ENCODE results near the gene ZNF740.
"Not testable (repeated sequence)": the region's sequence is repeated elsewhere in the genome, so short reads cannot be mapped to it uniquely, and the experiment has no call there.

The ZNF740 gene

GRCh38 chr12:53201177-53201541 lies 20.6 kb downstream of the ZNF740 start:
- Histone ChIP-seq H3K27me3 (ENCODE audit: insufficient read depth, low read length, poor library complexity) (no peaks in the 10 kb centered on the region), H2BK5ac (ENCODE audit: low read length) (no peak overlapping the region), H2BK120ac (ENCODE audit: low read depth, low read length) (no peak overlapping the region), H3K56ac (ENCODE audit: low read length) (no peak overlapping the region), H3K4ac (ENCODE audit: low read depth, low read length) (no peak overlapping the region), H4K5ac (ENCODE audit: low read length) (no peak overlapping the region), H3K79me2 (ENCODE audit: control insufficient read depth, insufficient read depth, low read length) (no peaks in the 10 kb centered on the region), H3K4me2 (ENCODE audit: low read length) (no peak overlapping the region), H3K27ac (ENCODE audit: low read depth, low read length) (no peak overlapping the region), H3K4me3 (ENCODE audit: low read length) (no peak overlapping the region), H2AK5ac (ENCODE audit: low read length) (no peak overlapping the region), H3K4me1 (ENCODE audit: control insufficient read depth, low read depth, low read length) (no peaks in the 10 kb centered on the region), H2BK15ac (replicated peaks; ENCODE audit: low read depth) (no peak overlapping the region), H3K18ac (ENCODE audit: low read length) (no peak overlapping the region), H4K8ac (ENCODE audit: low read depth, low read length) (no peak overlapping the region), H3K36me3 (ENCODE audit: control insufficient read depth, insufficient read depth, low read length) (no peaks in the 10 kb centered on the region), H3K79me1 (ENCODE audit: low read length) (no peaks in the 10 kb centered on the region), H3K23ac (ENCODE audit: low read length) (no peak overlapping the region), H3K9ac (ENCODE audit: low read length) (no peak overlapping the region)
- no peak for DNase-seq
- WGBS (ENCODE audit: extremely low coverage, insufficient coverage, low lambda C conversion rate) = no CpG with 5 or more reads among the region's 1 CpG

GRCh38 chr12:53201639-53202038 lies 21.1 kb downstream of the ZNF740 start:
- H3K18ac ChIP-seq (ENCODE audit: low read length) = no peak overlapping the region
- no peak overlapping the region for H3K56ac ChIP-seq (ENCODE audit: low read length)
- no peak overlapping the region for H4K8ac ChIP-seq (ENCODE audit: low read depth, low read length)
- H3K4me3 ChIP-seq (ENCODE audit: low read length) = no peak overlapping the region
- H3K36me3 ChIP-seq (ENCODE audit: control insufficient read depth, insufficient read depth, low read length) = no peaks in the 10 kb centered on the region
- H4K5ac ChIP-seq (ENCODE audit: low read length) = no peak overlapping the region
- H2BK120ac ChIP-seq (ENCODE audit: low read depth, low read length) = no peak overlapping the region
- no peak for DNase-seq
- no peak overlapping the region for H3K27ac ChIP-seq (ENCODE audit: low read depth, low read length)
- H3K79me2 ChIP-seq (ENCODE audit: control insufficient read depth, insufficient read depth, low read length) = no peaks in the 10 kb centered on the region
- no peak overlapping the region for H2AK5ac ChIP-seq (ENCODE audit: low read length)
- no peaks in the 10 kb centered on the region for H3K27me3 ChIP-seq (ENCODE audit: insufficient read depth, low read length, poor library complexity)
- no peak overlapping the region for H3K4me2 ChIP-seq (ENCODE audit: low read length)
- H3K4ac ChIP-seq (ENCODE audit: low read depth, low read length) = no peak overlapping the region
- no peaks in the 10 kb centered on the region for H3K79me1 ChIP-seq (ENCODE audit: low read length)
- no peak overlapping the region for H3K9ac ChIP-seq (ENCODE audit: low read length)
- no peaks in the 10 kb centered on the region for H3K4me1 ChIP-seq (ENCODE audit: control insufficient read depth, low read depth, low read length)
- H2BK5ac ChIP-seq (ENCODE audit: low read length) = no peak overlapping the region
- no CpG with 5 or more reads among the region's 4 CpGs for WGBS (ENCODE audit: extremely low coverage, insufficient coverage, low lambda C conversion rate)
- H2BK15ac ChIP-seq (replicated peaks; ENCODE audit: low read depth) = no peak overlapping the region
- H3K23ac ChIP-seq (ENCODE audit: low read length) = no peak overlapping the region

GRCh38 chr12:53202316-53202715 lies 21.8 kb downstream of the ZNF740 start:
- H3K4ac ChIP-seq (ENCODE audit: low read depth, low read length); H4K5ac ChIP-seq (ENCODE audit: low read length); H3K4me1 ChIP-seq (ENCODE audit: control insufficient read depth, low read depth, low read length); H2AK5ac ChIP-seq (ENCODE audit: low read length); H3K79me1 ChIP-seq (ENCODE audit: low read length); H3K9ac ChIP-seq (ENCODE audit: low read length); DNase-seq; H2BK120ac ChIP-seq (ENCODE audit: low read depth, low read length); H2BK15ac ChIP-seq (replicated peaks; ENCODE audit: low read depth); H3K36me3 ChIP-seq (ENCODE audit: control insufficient read depth, insufficient read depth, low read length); H3K23ac ChIP-seq (ENCODE audit: low read length); H3K18ac ChIP-seq (ENCODE audit: low read length); H3K79me2 ChIP-seq (ENCODE audit: control insufficient read depth, insufficient read depth, low read length); H3K4me2 ChIP-seq (ENCODE audit: low read length); H3K27ac ChIP-seq (ENCODE audit: low read depth, low read length); H3K4me3 ChIP-seq (ENCODE audit: low read length); H3K27me3 ChIP-seq (ENCODE audit: insufficient read depth, low read length, poor library complexity); H2BK5ac ChIP-seq (ENCODE audit: low read length); H4K8ac ChIP-seq (ENCODE audit: low read depth, low read length); H3K56ac ChIP-seq (ENCODE audit: low read length): not testable (repeated sequence)
- WGBS (ENCODE audit: extremely low coverage, insufficient coverage, low lambda C conversion rate) = no CpG with 5 or more reads among the region's 7 CpGs

- H2BK120ac ChIP-seq (ENCODE audit: low read depth, low read length) = no peak overlapping the region
- H3K79me1 ChIP-seq (ENCODE audit: low read length) = no peaks in the 10 kb centered on the region
- H2AK5ac ChIP-seq (ENCODE audit: low read length) = no peak overlapping the region
- no peak overlapping the region for H4K5ac ChIP-seq (ENCODE audit: low read length)
- H3K23ac ChIP-seq (ENCODE audit: low read length) = no peak overlapping the region
- no peak overlapping the region for H3K4ac ChIP-seq (ENCODE audit: low read depth, low read length)
- H3K56ac ChIP-seq (ENCODE audit: low read length) = no peak overlapping the region
- H3K9ac ChIP-seq (ENCODE audit: low read length) = no peak overlapping the region
- H2BK15ac ChIP-seq (replicated peaks; ENCODE audit: low read depth) = no peak overlapping the region
- H3K27me3 ChIP-seq (ENCODE audit: insufficient read depth, low read length, poor library complexity) = no peaks in the 10 kb centered on the region
- no peaks in the 10 kb centered on the region for H3K79me2 ChIP-seq (ENCODE audit: control insufficient read depth, insufficient read depth, low read length)
- H3K4me3 ChIP-seq (ENCODE audit: low read length) = no peak overlapping the region
- H3K4me2 ChIP-seq (ENCODE audit: low read length) = no peak overlapping the region
- no CpG with 5 or more reads among the region's 1 CpG for WGBS (ENCODE audit: extremely low coverage, insufficient coverage, low lambda C conversion rate)
- no peak overlapping the region for H2BK5ac ChIP-seq (ENCODE audit: low read length)
- H3K27ac ChIP-seq (ENCODE audit: low read depth, low read length) = no peak overlapping the region
- no peak overlapping the region for H4K8ac ChIP-seq (ENCODE audit: low read depth, low read length)
- H3K18ac ChIP-seq (ENCODE audit: low read length) = no peak overlapping the region
- no peak for DNase-seq
- H3K4me1 ChIP-seq (ENCODE audit: control insufficient read depth, low read depth, low read length) = peaks cover 2% of the 10 kb centered on the region
- no peaks in the 10 kb centered on the region for H3K36me3 ChIP-seq (ENCODE audit: control insufficient read depth, insufficient read depth, low read length)
Measured at GRCh38 chr12:53204351-53204750, 23.8 kb downstream of the ZNF740 start.

- Histone ChIP-seq H4K5ac (ENCODE audit: low read length) (no peak overlapping the region), H2BK5ac (ENCODE audit: low read length) (no peak overlapping the region), H4K8ac (ENCODE audit: low read depth, low read length) (no peak overlapping the region), H3K9ac (ENCODE audit: low read length) (no peak overlapping the region), H3K4me2 (ENCODE audit: low read length) (no peak overlapping the region), H2AK5ac (ENCODE audit: low read length) (no peak overlapping the region), H3K27ac (ENCODE audit: low read depth, low read length) (no peak overlapping the region), H3K23ac (ENCODE audit: low read length) (no peak overlapping the region), H3K18ac (ENCODE audit: low read length) (no peak overlapping the region), H2BK15ac (replicated peaks; ENCODE audit: low read depth) (no peak overlapping the region), H3K56ac (ENCODE audit: low read length) (no peak overlapping the region), H3K27me3 (ENCODE audit: insufficient read depth, low read length, poor library complexity) (no peaks in the 10 kb centered on the region), H3K4me1 (ENCODE audit: control insufficient read depth, low read depth, low read length) (peaks cover 2% of the 10 kb centered on the region), H3K4me3 (ENCODE audit: low read length) (no peak overlapping the region), H3K4ac (ENCODE audit: low read depth, low read length) (no peak overlapping the region), H3K36me3 (ENCODE audit: control insufficient read depth, insufficient read depth, low read length) (no peaks in the 10 kb centered on the region), H3K79me2 (ENCODE audit: control insufficient read depth, insufficient read depth, low read length) (no peaks in the 10 kb centered on the region), H3K79me1 (ENCODE audit: low read length) (no peaks in the 10 kb centered on the region), H2BK120ac (ENCODE audit: low read depth, low read length) (no peak overlapping the region)
- no peak for DNase-seq
- WGBS (ENCODE audit: extremely low coverage, insufficient coverage, low lambda C conversion rate) = no CpG with 5 or more reads among the region's 7 CpGs
Measured at GRCh38 chr12:53205747-53206419, 25.4 kb downstream of the ZNF740 start.

GRCh38 chr12:53207042-53207441 lies 26.5 kb downstream of the ZNF740 start, which contains the start of gene ITGB7:
Gene ITGB7, minus strand, starts transcription at chr12:53207251. Its CDS starts 6,808 bp downstream, at chr12:53200443.
- Histone ChIP-seq H2BK15ac (replicated peaks; ENCODE audit: low read depth) (no peak within 1 kb of the TSS), H3K36me3 (ENCODE audit: control insufficient read depth, insufficient read depth, low read length) (peaks cover 3% of the 10 kb centered on the region), H3K4me1 (ENCODE audit: control insufficient read depth, low read depth, low read length) (peaks cover 2% of the 10 kb centered on the region), H2BK5ac (ENCODE audit: low read length) (no peak within 1 kb of the TSS), H3K4ac (ENCODE audit: low read depth, low read length) (no peak within 1 kb of the TSS), H3K9ac (ENCODE audit: low read length) (no peak within 1 kb of the TSS), H2AK5ac (ENCODE audit: low read length) (no peak within 1 kb of the TSS), H3K27me3 (ENCODE audit: insufficient read depth, low read length, poor library complexity) (no peaks in the 10 kb centered on the region), H3K79me1 (ENCODE audit: low read length) (no peaks in the 10 kb centered on the region), H3K56ac (ENCODE audit: low read length) (no peak within 1 kb of the TSS), H3K27ac (ENCODE audit: low read depth, low read length) (no peak within 1 kb of the TSS), H3K23ac (ENCODE audit: low read length) (no peak within 1 kb of the TSS), H3K79me2 (ENCODE audit: control insufficient read depth, insufficient read depth, low read length) (no peaks in the 10 kb centered on the region), H4K8ac (ENCODE audit: low read depth, low read length) (no peak within 1 kb of the TSS), H3K18ac (ENCODE audit: low read length) (no peak within 1 kb of the TSS), H2BK120ac (ENCODE audit: low read depth, low read length) (no peak within 1 kb of the TSS), H4K5ac (ENCODE audit: low read length) (no peak within 1 kb of the TSS), H3K4me2 (ENCODE audit: low read length) (no peak within 1 kb of the TSS), H3K4me3 (ENCODE audit: low read length) (no peak within 1 kb of the TSS)
- WGBS (ENCODE audit: extremely low coverage, insufficient coverage, low lambda C conversion rate) = no CpG with 5 or more reads among the region's 5 CpGs
- DNase-seq = no peak

Measured in mesendoderm (in vitro differentiated cells).